ENCODE results near the gene IRF9. TPM values are rescaled to one million over a fixed set of nuclear protein-coding genes. Genes with fewer than 3 reads are reported as not detected.

The IRF9 gene
- total and polyA plus RNA-seq, 2 of the 13 experiments (the other 11 are each of a cell fraction or from before 2014, with no cell fraction given), result 14.9 to 49.7 TPM

- TF ChIP-seq LBX2 (CRISPR knock-in tag; IDR thresholded peaks at IDR 0.05; ENCODE audit: borderline replicate concordance), result peak; percentile 75; the same call in 1 of the 2 replicates
- TF ChIP-seq U2AF2 (IDR thresholded peaks at IDR 0.05; ENCODE audit: low read depth, low read length), result no peak
- no peak for TF ChIP-seq PLRG1 (conservative IDR thresholded peaks at IDR 0.05)
- no peak for TF ChIP-seq HOXA9 (CRISPR knock-in tag; IDR thresholded peaks at IDR 0.05; ENCODE audit: borderline replicate concordance)
- TF ChIP-seq YY1 (IDR thresholded peaks at IDR 0.05; ENCODE audit: insufficient read depth, insufficient replicate concordance, low read depth, low read length), result no peak
- TF ChIP-seq MYC (CRISPR knock-in tag; IDR thresholded peaks at IDR 0.05; ENCODE audit: borderline replicate concordance), result 0 out of 2 replicates have a peak, but pooled peaks have one; percentile 12
- no peak; the same call in 1 of the 2 replicates for TF ChIP-seq GABPB1 (CRISPR knock-in tag; IDR thresholded peaks at IDR 0.05)
- TF ChIP-seq SIX4 (CRISPR knock-in tag; IDR thresholded peaks at IDR 0.05), result no peak
- no peak for TF ChIP-seq POGK (CRISPR knock-in tag; conservative IDR thresholded peaks at IDR 0.05)
- no peak for TF ChIP-seq ZNF850 (CRISPR knock-in tag; conservative IDR thresholded peaks at IDR 0.05)
- TF ChIP-seq KLF13 (CRISPR knock-in tag; IDR thresholded peaks at IDR 0.05), result peak; percentile 87; the same call in 1 of the 2 replicates
- peak; percentile 49; the same call in 1 of the 2 replicates for TF ChIP-seq ZNF12 (CRISPR knock-in tag; IDR thresholded peaks at IDR 0.05)
- no peak; the same call in 1 of the 2 replicates for TF ChIP-seq ZNF619 (CRISPR knock-in tag; IDR thresholded peaks at IDR 0.05)
- no peak for TF ChIP-seq TBX3 (IDR thresholded peaks at IDR 0.05; ENCODE audit: borderline replicate concordance)
- TF ChIP-seq ZFP36L1 (CRISPR knock-in tag; IDR thresholded peaks at IDR 0.05), result no peak
- no peak for TF ChIP-seq ZNF670 (CRISPR knock-in tag; IDR thresholded peaks at IDR 0.05; ENCODE audit: borderline replicate concordance)
- no peak for TF ChIP-seq ZBTB7B (CRISPR knock-in tag; IDR thresholded peaks at IDR 0.05)
- TF ChIP-seq ZNF747 (CRISPR knock-in tag; IDR thresholded peaks at IDR 0.05; ENCODE audit: borderline replicate concordance), result 0 out of 2 replicates have a peak, but pooled peaks have one; percentile 21
- TF ChIP-seq MED1 (CRISPR knock-in tag; IDR thresholded peaks at IDR 0.05), result no peak
- no peak for TF ChIP-seq ELF3 (CRISPR knock-in tag; IDR thresholded peaks at IDR 0.05)
- no peak for TF ChIP-seq MIER3 (CRISPR knock-in tag; IDR thresholded peaks at IDR 0.05; ENCODE audit: borderline replicate concordance)
- no peak for TF ChIP-seq ADNP (CRISPR knock-in tag; IDR thresholded peaks at IDR 0.05)
- no peak for TF ChIP-seq ZNF589 (CRISPR knock-in tag; conservative IDR thresholded peaks at IDR 0.05)
- no peak for TF ChIP-seq SRSF9 (IDR thresholded peaks at IDR 0.05; ENCODE audit: borderline replicate concordance, insufficient read depth, low read depth, low read length, poor library complexity, severe bottlenecking)
- TF ChIP-seq FOXA1 (IDR thresholded peaks at IDR 0.05), result no peak
- no peak for TF ChIP-seq FOXA1 (CRISPR knock-in tag; IDR thresholded peaks at IDR 0.05)
- no peak for TF ChIP-seq NFRKB (IDR thresholded peaks at IDR 0.05)
- 0 out of 2 replicates have a peak, but pooled peaks have one; percentile 47 for TF ChIP-seq NKX3-1 (CRISPR knock-in tag; IDR thresholded peaks at IDR 0.05)
- no peak for TF ChIP-seq TCF7 (IDR thresholded peaks at IDR 0.05; ENCODE audit: low read depth)
- no peak for TF ChIP-seq HDAC2 (CRISPR knock-in tag; IDR thresholded peaks at IDR 0.05)
Observed at GRCh38 chr14:24147761-24148428, 13.2 kb upstream of the IRF9 start (continued).

Measured in HepG2 (cell line).